Measurements from ENCODE around the gene PITHD1.

- TF ChIP-seq, protein P1, sequence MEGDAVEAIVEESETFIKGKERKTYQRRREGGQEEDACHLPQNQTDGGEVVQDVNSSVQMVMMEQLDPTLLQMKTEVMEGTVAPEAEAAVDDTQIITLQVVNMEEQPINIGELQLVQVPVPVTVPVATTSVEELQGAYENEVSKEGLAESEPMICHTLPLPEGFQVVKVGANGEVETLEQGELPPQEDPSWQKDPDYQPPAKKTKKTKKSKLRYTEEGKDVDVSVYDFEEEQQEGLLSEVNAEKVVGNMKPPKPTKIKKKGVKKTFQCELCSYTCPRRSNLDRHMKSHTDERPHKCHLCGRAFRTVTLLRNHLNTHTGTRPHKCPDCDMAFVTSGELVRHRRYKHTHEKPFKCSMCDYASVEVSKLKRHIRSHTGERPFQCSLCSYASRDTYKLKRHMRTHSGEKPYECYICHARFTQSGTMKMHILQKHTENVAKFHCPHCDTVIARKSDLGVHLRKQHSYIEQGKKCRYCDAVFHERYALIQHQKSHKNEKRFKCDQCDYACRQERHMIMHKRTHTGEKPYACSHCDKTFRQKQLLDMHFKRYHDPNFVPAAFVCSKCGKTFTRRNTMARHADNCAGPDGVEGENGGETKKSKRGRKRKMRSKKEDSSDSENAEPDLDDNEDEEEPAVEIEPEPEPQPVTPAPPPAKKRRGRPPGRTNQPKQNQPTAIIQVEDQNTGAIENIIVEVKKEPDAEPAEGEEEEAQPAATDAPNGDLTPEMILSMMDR (IDR thresholded peaks at IDR 0.05) = no peak
- TF ChIP-seq POLR2A (IDR thresholded peaks at IDR 0.05) = no peak
These were observed 30.2 kb upstream of the PITHD1 start for GRCh38 chr1:23748016-23748415.

Data from lower leg skin (tissue), 3 donors.